ENCODE data around the gene XPC.
A peak's percentile ranks its signal among the peaks of the same experiment; 100 is the strongest.

Gene XPC

DNA sequence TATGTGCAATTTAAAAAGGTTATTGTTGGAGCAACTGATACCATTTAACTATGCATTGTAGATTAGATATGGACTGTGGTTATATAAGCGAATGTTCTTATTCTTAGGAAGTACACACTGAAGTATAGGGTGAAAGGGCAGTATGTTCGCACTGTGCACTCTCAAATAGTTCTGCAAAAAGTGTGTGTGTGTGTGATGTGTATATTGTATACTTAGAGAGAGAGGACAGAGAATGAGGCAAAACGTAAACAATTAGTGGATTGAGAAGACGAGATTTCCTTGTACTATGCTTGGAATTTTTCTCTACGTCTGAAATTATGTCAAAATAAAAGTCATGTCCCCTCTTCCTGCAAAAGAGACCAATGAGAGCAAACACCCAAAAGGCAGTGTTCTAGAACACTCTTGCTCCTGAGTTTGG is 30.6 kb upstream of the XPC start:
- H3K4me3 ChIP-seq (ENCODE audit: low read depth, low read length), result no peak overlapping the region
- no peak for TF ChIP-seq CTCF (IDR thresholded peaks at IDR 0.05; ENCODE audit: low read depth, low read length)
- in situ Hi-C loops (cut with HindIII; ENCODE audit: low sequenced_read_pairs), result no loop called here
- DNase-seq (ENCODE audit: low read depth, low spot score), result peak; percentile 20

DNA sequence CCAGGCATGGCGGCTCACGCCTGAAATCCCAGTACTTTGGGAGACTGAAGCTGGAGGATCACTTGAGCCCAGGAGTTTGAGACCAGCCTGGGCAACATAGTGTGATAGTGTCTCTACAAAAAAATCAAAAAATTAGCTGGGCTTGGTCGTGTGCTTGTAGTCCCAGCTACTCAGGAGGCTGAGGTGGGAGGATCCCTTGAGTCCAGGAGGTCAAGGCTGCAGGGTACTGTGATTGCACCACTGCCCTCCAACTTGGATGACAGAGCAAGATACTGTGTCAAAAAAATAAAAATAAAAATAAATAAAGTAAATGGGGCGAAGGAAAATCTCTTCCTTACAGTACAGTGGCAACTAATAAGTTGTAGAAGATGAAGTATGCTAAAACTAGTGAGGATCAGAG is 29.8 kb upstream of the XPC start:
- H3K4me3 ChIP-seq (ENCODE audit: low read depth, low read length), result no peak overlapping the region
- in situ Hi-C loops (cut with HindIII; ENCODE audit: low sequenced_read_pairs), result no loop called here
- TF ChIP-seq CTCF (IDR thresholded peaks at IDR 0.05; ENCODE audit: low read depth, low read length), result no peak
- DNase-seq (ENCODE audit: low read depth, low spot score), result no peak

- in situ Hi-C loops (cut with HindIII; ENCODE audit: low sequenced_read_pairs), result no loop called here
- H3K4me3 ChIP-seq (ENCODE audit: low read depth, low read length), result no peak overlapping the region
- no peak for DNase-seq (ENCODE audit: low read depth, low spot score)
- TF ChIP-seq CTCF (IDR thresholded peaks at IDR 0.05; ENCODE audit: low read depth, low read length), result no peak
Measured at GRCh38 chr3:14206548-14207177, 28.3 kb upstream of the XPC start.

DNA sequence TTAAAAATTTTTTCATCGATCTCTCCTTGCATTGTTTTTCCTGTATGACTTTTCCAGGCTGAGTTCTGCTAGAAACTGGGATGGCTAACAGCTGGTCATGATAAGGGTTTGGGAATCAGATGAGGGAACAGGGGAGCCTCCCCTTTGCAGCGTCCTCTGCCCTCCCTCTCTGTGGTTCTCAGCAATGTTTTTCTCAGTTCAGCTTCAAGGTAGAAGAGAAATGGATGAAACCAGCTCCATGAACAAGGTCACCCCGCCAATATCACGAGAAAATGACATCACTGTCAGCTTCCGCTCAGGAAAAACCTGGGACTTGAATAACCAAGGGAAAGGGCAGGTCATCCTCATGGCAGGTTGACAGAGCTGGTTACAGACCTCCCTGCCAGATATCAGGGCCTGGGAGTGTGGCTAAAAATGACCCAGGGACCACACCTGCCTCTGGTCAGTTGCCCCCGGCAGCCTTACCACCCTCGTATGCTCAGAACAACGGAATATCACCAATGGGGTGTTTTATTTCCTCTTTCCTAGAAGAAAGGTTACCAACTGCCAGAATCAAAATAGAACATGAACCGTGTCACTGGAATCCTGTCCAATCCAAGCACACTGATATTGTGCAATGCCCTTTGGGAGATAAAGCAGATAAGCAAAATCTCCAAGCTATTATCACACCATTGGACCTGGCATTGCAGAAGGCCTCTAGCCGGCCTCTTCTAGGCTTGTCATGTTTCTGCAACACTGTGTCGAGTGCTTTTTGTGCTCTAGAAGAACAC is 26.3 kb upstream of the XPC start:
- H3K4me3 ChIP-seq (ENCODE audit: low read depth, low read length), result no peak overlapping the region
- no peak for DNase-seq (ENCODE audit: low read depth, low spot score)
- no peak for TF ChIP-seq CTCF (IDR thresholded peaks at IDR 0.05; ENCODE audit: low read depth, low read length)
- in situ Hi-C loops (cut with HindIII; ENCODE audit: low sequenced_read_pairs), result no loop called here

DNA sequence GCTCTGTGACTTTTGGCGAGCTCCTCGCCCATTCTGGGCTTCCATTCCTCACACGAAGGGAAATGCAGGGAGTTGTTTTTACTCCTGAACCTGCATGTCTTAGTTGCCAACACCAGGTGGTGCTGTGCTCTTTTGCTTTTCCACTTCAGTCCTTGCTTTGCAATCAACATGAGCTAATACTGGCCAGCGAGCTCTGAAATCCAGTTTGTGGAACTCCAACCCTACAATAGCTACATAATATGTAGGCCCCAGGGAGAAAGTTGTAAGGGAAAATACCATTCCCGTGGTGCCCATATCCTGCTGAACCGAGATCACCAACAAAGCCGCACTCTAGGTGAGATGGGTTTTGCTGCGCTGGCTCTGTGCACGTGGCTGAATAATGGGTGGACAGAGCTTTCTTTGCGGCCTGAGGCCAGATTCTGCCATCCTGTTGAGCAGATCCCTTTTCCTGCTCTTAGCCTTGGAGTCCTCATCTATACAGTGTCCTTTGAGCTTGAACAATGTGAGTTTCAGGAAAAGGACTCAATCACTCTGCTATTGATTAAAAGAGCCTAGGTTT is 25.2 kb upstream of the XPC start:
- TF ChIP-seq CTCF (IDR thresholded peaks at IDR 0.05; ENCODE audit: low read depth, low read length), result peak; percentile 90
- DNase-seq (ENCODE audit: low read depth, low spot score), result peak; percentile 81
- H3K4me3 ChIP-seq (ENCODE audit: low read depth, low read length), result no peak overlapping the region
- in situ Hi-C loops (cut with HindIII; ENCODE audit: low sequenced_read_pairs), result no loop called here

GRCh38 chr3:14202874-14203520 is 24.6 kb upstream of the XPC start:
- in situ Hi-C loops (cut with HindIII; ENCODE audit: low sequenced_read_pairs), result no loop called here
- DNase-seq (ENCODE audit: low read depth, low spot score), result no peak
- no peak for TF ChIP-seq CTCF (IDR thresholded peaks at IDR 0.05; ENCODE audit: low read depth, low read length)
- no peak overlapping the region for H3K4me3 ChIP-seq (ENCODE audit: low read depth, low read length)
